ENCODE results near the gene CLEC17A.
"Not testable (repeated sequence)": the region's sequence is repeated elsewhere in the genome, so short reads cannot be mapped to it uniquely, and the experiment has no call there.

DNA sequence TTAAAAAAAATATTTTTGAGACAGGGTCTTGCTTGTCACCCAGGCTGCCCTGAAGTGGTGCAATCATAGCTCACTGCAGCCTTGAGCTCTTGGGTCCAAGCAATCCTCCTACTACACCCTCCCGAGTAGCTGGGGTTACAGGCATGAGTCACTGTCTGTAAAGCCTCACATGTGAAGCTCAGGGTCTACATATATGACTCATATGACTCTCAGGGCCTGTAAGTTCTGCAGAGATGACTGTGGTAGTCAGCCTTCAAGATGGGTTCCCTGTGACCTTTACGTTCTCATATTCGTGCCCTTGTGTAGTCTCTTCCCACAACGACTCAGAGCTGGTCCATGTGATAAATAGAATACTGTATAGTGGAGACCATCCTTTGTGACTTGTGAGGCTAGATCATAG, 6.5 kb downstream of the CLEC17A start:
- TF ChIP-seq SPI1 (IDR thresholded peaks at IDR 0.05; ENCODE audit: borderline replicate concordance, low read depth); POLR2AphosphoS5 (IDR thresholded peaks at IDR 0.05; ENCODE audit: low read depth): not testable (repeated sequence)
- TF ChIP-seq, protein P1, sequence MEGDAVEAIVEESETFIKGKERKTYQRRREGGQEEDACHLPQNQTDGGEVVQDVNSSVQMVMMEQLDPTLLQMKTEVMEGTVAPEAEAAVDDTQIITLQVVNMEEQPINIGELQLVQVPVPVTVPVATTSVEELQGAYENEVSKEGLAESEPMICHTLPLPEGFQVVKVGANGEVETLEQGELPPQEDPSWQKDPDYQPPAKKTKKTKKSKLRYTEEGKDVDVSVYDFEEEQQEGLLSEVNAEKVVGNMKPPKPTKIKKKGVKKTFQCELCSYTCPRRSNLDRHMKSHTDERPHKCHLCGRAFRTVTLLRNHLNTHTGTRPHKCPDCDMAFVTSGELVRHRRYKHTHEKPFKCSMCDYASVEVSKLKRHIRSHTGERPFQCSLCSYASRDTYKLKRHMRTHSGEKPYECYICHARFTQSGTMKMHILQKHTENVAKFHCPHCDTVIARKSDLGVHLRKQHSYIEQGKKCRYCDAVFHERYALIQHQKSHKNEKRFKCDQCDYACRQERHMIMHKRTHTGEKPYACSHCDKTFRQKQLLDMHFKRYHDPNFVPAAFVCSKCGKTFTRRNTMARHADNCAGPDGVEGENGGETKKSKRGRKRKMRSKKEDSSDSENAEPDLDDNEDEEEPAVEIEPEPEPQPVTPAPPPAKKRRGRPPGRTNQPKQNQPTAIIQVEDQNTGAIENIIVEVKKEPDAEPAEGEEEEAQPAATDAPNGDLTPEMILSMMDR (IDR thresholded peaks at IDR 0.05; ENCODE audit: insufficient read depth, low read length) = not testable (repeated sequence)

Data from HL-60 (cell line).